Mucosa of descending colon (tissue), 3 donors: ENCODE data around the gene NTRK1. TPM values are rescaled to one million over a fixed set of nuclear protein-coding genes. Genes with fewer than 3 reads are reported as not detected.

ENCODE experiments used
- ATAC-seq: fragments of 200-7000 bp; cut with Tn5 transposase; one replicate; pipeline ENCODE4 v1.9.1; 2020; ENCODE audit warnings: mild to moderate bottlenecking, moderate library complexity
- DNase-seq, 3 donors: peaks; one replicate each; pipeline ENCODE4 v3.0.0-alpha.2; 2020
- H3K36me3 ChIP-seq: fragments of 200-600 bp; one replicate; pipeline ENCODE4 v1.8.0; 2021; ENCODE audit warnings: low read depth, mild to moderate bottlenecking
- H3K4me1 ChIP-seq: fragments of 200-600 bp; one replicate; pipeline ENCODE4 v1.8.0; 2021; ENCODE audit warnings: low read depth, mild to moderate bottlenecking
- H3K4me3 ChIP-seq: fragments of 200-600 bp; one replicate; pipeline ENCODE4 v1.8.0; 2021; ENCODE audit warnings: mild to moderate bottlenecking
- H3K9me3 ChIP-seq: fragments of 200-600 bp; one replicate; pipeline ENCODE4 v1.8.0; 2021; ENCODE audit warnings: mild to moderate bottlenecking
- intact Hi-C, 2 donors: fragments of 100-400 bp; cut with DNase I in 1 of 2; cut with micrococcal nuclease in 1 of 2; formaldehyde crosslinking; loops; one replicate each; pipeline versions ENCODE4 v1.11.0 to v1.11.1; 2022; cut with DNase I, micrococcal nuclease
- total RNA-seq, 3 donors: library from RNA; stranded (reverse); fragmentation: NEBNext Ultra II Directional in 2 of 3; extraction: Animal tissue kit (Norgen Biotek cat#: 25700) in 2 of 3; gene quantifications; one replicate each; pipeline versions ENCODE4 v1.2.1 to v1.2.4, GENCODE V29; 2021 to 2023
- TF ChIP-seq, protein P1 (sequence below): fragments of 200-600 bp; IDR thresholded peaks from one replicate; pipeline ENCODE4 v1.8.0; 2022; ENCODE audit warnings: antibody characterized with exemption, mild to moderate bottlenecking
- donor health status: DM: no; HTN: no; CAD: no; lungs with moderate emphysema.
- donor health status: DM: no; HTN: no; CAD: no.
- donor health status: DM: no; HTN: yes; CAD: no.

NTRK1 gene
- total RNA-seq, 3 donors from 2014 or later = 0.67 to 1.3 (median 0.79) TPM

DNA sequence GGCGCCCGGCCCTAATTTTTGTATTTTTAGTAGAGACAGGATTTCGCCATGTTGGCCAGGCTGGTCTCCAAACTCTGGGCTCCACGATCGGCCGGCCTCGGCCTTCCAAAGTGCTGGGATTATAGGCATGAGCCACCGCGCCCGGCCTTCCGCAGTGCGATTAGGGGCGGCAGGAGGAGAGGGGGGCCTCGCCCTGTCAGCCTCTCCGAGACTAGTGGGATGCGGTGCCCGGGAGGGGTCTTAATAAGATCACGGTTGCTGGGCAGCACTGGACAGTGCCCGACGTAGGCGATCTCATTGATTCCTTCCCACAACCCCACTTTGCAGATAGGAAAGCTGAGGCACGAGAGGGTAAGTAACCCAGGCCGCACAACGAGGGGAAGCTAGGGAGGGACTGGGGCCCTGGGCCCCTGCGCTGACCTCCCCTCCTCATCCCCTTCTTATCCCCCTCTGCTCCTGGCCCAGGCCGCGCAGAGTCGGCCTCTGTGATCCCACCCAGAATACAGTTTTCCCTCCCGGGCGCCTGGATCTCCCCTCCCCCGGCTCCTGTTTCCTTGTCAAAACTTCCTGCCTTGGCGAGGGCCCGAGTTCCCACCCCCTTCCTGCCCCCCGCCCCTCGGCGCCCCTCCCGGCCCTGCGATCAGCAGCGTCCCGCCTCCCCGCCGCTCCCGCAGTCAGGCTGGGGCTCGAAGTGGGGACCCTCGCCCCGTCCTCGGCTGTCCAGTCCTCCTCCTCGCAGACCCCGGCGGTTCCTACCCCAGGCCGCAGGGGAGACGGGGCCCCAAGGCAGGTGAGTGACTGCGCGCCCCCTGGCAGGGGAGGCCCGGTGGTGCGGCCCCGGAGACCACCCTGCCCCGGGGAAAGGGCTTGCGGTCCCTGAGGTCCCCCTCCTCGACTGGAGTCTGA lies 32.6 kb downstream of the NTRK1 start, which contains the start of gene PEAR1:
TSS of gene PEAR1 (plus strand) at position 671 of the 906 bp plus-strand sequence. CDS start 10,209 bp downstream, outside the sequence.
- intact Hi-C loops = no loop called here
- DNase-seq (no peak), ATAC-seq (no peak)
- H3K4me3 ChIP-seq = no peak within 1 kb of the TSS
- H3K4me1 ChIP-seq = peaks cover 3% of the 10 kb centered on the region
- no peaks in the 10 kb centered on the region for H3K36me3 ChIP-seq
- TF ChIP-seq, protein P1, sequence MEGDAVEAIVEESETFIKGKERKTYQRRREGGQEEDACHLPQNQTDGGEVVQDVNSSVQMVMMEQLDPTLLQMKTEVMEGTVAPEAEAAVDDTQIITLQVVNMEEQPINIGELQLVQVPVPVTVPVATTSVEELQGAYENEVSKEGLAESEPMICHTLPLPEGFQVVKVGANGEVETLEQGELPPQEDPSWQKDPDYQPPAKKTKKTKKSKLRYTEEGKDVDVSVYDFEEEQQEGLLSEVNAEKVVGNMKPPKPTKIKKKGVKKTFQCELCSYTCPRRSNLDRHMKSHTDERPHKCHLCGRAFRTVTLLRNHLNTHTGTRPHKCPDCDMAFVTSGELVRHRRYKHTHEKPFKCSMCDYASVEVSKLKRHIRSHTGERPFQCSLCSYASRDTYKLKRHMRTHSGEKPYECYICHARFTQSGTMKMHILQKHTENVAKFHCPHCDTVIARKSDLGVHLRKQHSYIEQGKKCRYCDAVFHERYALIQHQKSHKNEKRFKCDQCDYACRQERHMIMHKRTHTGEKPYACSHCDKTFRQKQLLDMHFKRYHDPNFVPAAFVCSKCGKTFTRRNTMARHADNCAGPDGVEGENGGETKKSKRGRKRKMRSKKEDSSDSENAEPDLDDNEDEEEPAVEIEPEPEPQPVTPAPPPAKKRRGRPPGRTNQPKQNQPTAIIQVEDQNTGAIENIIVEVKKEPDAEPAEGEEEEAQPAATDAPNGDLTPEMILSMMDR = no peak
- H3K9me3 ChIP-seq = no peaks in the 10 kb centered on the region

DNA sequence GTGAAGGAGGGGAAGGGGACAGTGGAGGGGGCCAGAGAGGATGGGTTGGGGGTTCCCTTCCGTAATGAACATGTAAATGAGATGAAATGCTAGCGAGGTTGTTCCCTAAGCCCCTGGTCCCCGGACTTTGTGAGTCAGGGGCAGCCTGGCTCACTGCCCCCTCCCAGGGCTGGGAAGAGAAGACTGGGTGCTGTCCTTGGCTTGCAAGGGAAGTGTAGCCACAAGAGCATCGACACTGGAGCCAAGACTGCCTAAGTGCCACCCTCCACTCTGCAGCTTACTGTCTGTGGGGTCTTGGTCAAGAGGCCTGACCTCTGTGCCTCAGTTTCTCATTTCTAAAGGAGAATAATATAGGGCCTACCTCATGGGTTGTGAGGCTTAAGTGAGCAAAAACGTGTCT lies 33.3 kb downstream of the NTRK1 start:
- H3K9me3 ChIP-seq = no peaks in the 10 kb centered on the region
- no peaks in the 10 kb centered on the region for H3K36me3 ChIP-seq
- H3K4me3 ChIP-seq = no peak overlapping the region
- intact Hi-C loops = no loop called here
- TF ChIP-seq, protein P1 = no peak
- ATAC-seq (no peak), DNase-seq (peak in 1 of 3 donors; percentile 15)
- peaks cover 3% of the 10 kb centered on the region for H3K4me1 ChIP-seq

- Histone ChIP-seq H3K4me1 (peaks cover 3% of the 10 kb centered on the region), H3K36me3 (no peaks in the 10 kb centered on the region), H3K9me3 (no peaks in the 10 kb centered on the region), H3K4me3 (no peak overlapping the region)
- ATAC-seq (no peak), DNase-seq (peak in 1 of 3 donors; percentile 49)
- TF ChIP-seq, protein P1 = no peak
- intact Hi-C loops = no loop called here
Measured at GRCh38 chr1:156894711-156895454, 34.2 kb downstream of the NTRK1 start.

GRCh38 chr1:156895455-156895812 lies 34.8 kb downstream of the NTRK1 start:
- intact Hi-C loops = no loop called here
- H3K36me3 ChIP-seq = no peaks in the 10 kb centered on the region
- no peak overlapping the region for H3K4me3 ChIP-seq
- H3K4me1 ChIP-seq = peaks cover 3% of the 10 kb centered on the region
- TF ChIP-seq, protein P1 = no peak
- ATAC-seq (no peak), DNase-seq (no peak)
- no peaks in the 10 kb centered on the region for H3K9me3 ChIP-seq

GRCh38 chr1:156895927-156896326 lies 35.3 kb downstream of the NTRK1 start:
- ATAC-seq (no peak), DNase-seq (no peak)
- intact Hi-C loops = no loop called here
- no peaks in the 10 kb centered on the region for H3K9me3 ChIP-seq
- peaks cover 3% of the 10 kb centered on the region for H3K4me1 ChIP-seq
- no peak overlapping the region for H3K4me3 ChIP-seq
- TF ChIP-seq, protein P1 = no peak
- no peaks in the 10 kb centered on the region for H3K36me3 ChIP-seq
